HUES64 (cell line): ENCODE measurements around the gene ARF1.

Source experiments
- H3K27ac ChIP-seq: 2 replicates; pipeline ENCODE4 v1.7.0; 2013; ENCODE audit warnings: low read depth, low read length, inconsistent platforms
- H3K27me3 ChIP-seq: 2 replicates; pipeline ENCODE4 v1.6.1; 2013; ENCODE audit warnings: mild to moderate bottlenecking, low read length; ENCODE audit not compliant: insufficient read depth
- H3K36me3 ChIP-seq: 2 replicates; pipeline ENCODE4 v1.6.1; 2013; ENCODE audit warnings: mild to moderate bottlenecking, low read length; ENCODE audit not compliant: insufficient read depth
- H3K4me1 ChIP-seq: 2 replicates; pipeline ENCODE4 v1.6.1; 2013; ENCODE audit warnings: mild to moderate bottlenecking, low read length, moderate library complexity; ENCODE audit not compliant: insufficient read depth
- H3K4me3 ChIP-seq: 2 replicates; pipeline ENCODE4 v1.5.1; 2013; ENCODE audit warnings: mild to moderate bottlenecking, low read length, moderate library complexity
- H3K9ac ChIP-seq: 2 replicates; pipeline ENCODE4 v1.6.1; 2013; ENCODE audit warnings: mild to moderate bottlenecking, low read depth, low read length
- H3K9me3 ChIP-seq: 2 replicates; pipeline ENCODE4 v1.6.1; 2013; ENCODE audit warnings: low read depth, low read length; ENCODE audit not compliant: insufficient read depth
- WGBS: fragments of 150-250, 120-280 bp; methylation state at CpG from one replicate; pipeline ENCODE4 v1.1.7; 2013; ENCODE audit warnings: missing lambda C conversion rate; 5-methylcytosine and 5-hydroxymethylcytosine counted together

The ARF1 gene

GRCh38 chr1:228064741-228065542, 17.6 kb upstream of the ARF1 start:
- Histone ChIP-seq H3K4me3 (no peak overlapping the region), H3K9ac (no peak overlapping the region), H3K9me3 (no peaks in the 10 kb centered on the region), H3K4me1 (no peaks in the 10 kb centered on the region), H3K27me3 (peaks cover 96% of the 10 kb centered on the region), H3K36me3 (no peaks in the 10 kb centered on the region), H3K27ac (no peak overlapping the region)
- 74% methylated on average over 15 of the region's 15 CpGs for WGBS

DNA sequence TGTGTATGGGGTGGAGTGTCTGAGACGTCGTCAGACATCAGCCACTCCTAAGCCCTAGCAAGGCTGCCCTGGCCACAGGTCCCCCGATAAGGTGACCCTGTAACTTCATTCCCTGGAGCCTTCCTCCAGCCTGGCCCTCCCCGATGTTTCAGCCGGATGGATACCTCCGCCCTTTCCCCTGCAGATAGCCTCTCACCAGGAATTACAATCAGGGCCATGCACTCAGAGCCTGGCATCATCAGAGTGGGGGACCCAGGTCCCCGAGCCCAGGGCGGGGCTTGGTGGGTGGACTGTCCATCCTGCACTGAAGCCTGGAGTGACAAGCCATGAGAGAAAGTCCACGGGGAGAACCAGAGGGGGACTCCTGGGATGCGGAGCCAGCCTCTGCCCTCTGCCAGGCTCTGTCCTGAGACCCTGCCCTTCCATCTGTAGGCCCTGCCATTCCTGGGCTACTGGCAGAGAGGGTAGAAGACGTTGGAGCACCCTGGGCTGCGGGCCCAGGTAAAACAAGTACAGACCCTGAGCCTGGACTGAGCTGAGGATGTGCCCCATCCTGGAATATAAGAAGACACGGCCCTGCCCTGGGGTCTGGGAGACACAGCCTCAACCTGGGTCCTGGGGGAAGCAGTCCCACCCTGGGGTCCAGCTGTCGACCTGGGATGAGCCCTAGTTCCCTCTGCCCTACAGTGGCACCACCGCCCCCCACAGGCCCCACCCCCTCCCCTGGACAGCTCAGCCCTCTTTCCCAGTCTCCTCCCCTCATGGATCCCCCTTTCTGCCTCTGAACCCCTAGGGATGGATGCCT, 16.8 kb upstream of the ARF1 start:
- Histone ChIP-seq H3K27ac (no peak overlapping the region), H3K4me3 (no peak overlapping the region), H3K9ac (no peak overlapping the region), H3K4me1 (no peaks in the 10 kb centered on the region), H3K9me3 (no peaks in the 10 kb centered on the region), H3K36me3 (no peaks in the 10 kb centered on the region), H3K27me3 (peaks cover 96% of the 10 kb centered on the region)
- 85% methylated on average over 15 of the region's 15 CpGs for WGBS

- Histone ChIP-seq H3K9me3 (no peaks in the 10 kb centered on the region), H3K4me1 (no peaks in the 10 kb centered on the region), H3K27ac (no peak overlapping the region), H3K36me3 (no peaks in the 10 kb centered on the region), H3K4me3 (no peak overlapping the region), H3K9ac (no peak overlapping the region), H3K27me3 (peaks cover 96% of the 10 kb centered on the region)
- 61% methylated on average over 4 of the region's 4 CpGs for WGBS
Observed at GRCh38 chr1:228066416-228066815, 16.1 kb upstream of the ARF1 start.

DNA sequence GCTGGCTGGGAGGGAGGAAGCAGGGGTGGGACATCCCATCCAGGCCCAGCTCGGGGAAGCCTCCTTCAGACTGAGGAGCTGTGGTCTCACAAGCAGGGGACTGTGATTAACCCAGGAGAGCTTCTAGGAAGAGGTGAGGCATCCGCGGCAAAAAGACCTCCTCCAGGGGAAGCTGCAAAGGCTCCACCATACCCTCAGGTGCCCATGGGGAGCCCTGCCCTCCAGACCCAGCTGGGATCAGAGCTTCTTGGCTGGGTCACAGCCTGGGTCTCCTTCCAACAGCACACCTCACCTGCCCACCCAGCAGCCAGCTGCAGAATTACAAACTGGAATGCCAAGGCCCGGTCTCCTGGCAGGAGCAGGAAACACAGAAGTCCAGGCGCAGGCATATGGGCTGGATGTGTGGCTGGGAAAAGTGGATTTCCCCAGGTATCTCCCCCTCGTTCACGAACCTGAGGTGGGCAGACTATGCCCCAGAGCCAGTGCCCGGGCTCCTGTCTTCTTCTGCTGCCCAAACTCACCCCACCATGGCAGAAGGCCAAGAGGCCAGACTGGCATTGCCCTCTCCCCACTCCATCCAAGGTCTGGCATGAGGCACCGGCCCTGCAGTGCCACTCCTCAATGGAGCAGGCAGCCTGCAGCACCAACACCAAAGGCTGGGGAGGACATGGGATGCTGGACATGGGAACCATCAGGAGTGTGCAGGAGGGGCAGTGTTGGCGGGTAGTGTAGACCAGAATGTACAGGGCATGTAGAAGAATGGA, 15.4 kb upstream of the ARF1 start:
- Histone ChIP-seq H3K9ac (no peak overlapping the region), H3K4me1 (no peaks in the 10 kb centered on the region), H3K27ac (no peak overlapping the region), H3K9me3 (no peaks in the 10 kb centered on the region), H3K4me3 (no peak overlapping the region), H3K27me3 (peaks cover 96% of the 10 kb centered on the region), H3K36me3 (no peaks in the 10 kb centered on the region)
- 72% methylated on average over 10 of the region's 10 CpGs for WGBS

DNA sequence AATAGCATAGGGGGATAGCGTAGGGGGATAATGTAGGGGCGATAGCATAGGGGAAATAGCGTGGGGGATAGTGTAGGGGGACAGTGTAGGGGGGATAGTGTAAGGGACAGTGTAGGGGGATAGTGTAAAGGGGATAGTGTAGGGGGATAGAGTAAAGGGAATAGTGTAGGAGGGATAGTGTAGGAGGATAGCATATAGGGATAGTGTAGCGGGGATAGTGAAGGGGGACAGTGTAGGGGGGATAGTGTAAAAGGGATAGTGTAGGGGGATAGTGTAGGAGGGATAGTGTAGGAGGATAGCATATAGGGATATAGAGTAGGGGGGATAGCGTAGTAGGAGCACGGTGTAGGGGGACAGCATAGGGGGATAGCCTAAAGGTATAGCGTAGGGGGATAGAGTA, 14.1 kb upstream of the ARF1 start:
- peaks cover 96% of the 10 kb centered on the region for H3K27me3 ChIP-seq
- no peak overlapping the region for H3K27ac ChIP-seq
- no peak overlapping the region for H3K4me3 ChIP-seq
- no peaks in the 10 kb centered on the region for H3K9me3 ChIP-seq
- H3K4me1 ChIP-seq, result no peaks in the 10 kb centered on the region
- H3K9ac ChIP-seq, result no peak overlapping the region
- H3K36me3 ChIP-seq, result no peaks in the 10 kb centered on the region
- WGBS, result 77% methylated on average over 7 of the region's 7 CpGs

GRCh38 chr1:228070173-228070572, 12.3 kb upstream of the ARF1 start:
- Histone ChIP-seq H3K27ac (no peak overlapping the region), H3K4me3 (no peak overlapping the region), H3K9ac (no peak overlapping the region), H3K9me3 (no peaks in the 10 kb centered on the region), H3K36me3 (no peaks in the 10 kb centered on the region), H3K4me1 (no peaks in the 10 kb centered on the region), H3K27me3 (peaks cover 98% of the 10 kb centered on the region)
- 56% methylated on average over 2 of the region's 2 CpGs for WGBS

GRCh38 chr1:228070851-228071250, 11.7 kb upstream of the ARF1 start:
- Histone ChIP-seq H3K27ac (no peak overlapping the region), H3K4me1 (no peaks in the 10 kb centered on the region), H3K4me3 (no peak overlapping the region), H3K9me3 (no peaks in the 10 kb centered on the region), H3K36me3 (no peaks in the 10 kb centered on the region), H3K9ac (no peak overlapping the region), H3K27me3 (peaks cover 98% of the 10 kb centered on the region)
- WGBS, result 66% methylated on average over 3 of the region's 3 CpGs

DNA sequence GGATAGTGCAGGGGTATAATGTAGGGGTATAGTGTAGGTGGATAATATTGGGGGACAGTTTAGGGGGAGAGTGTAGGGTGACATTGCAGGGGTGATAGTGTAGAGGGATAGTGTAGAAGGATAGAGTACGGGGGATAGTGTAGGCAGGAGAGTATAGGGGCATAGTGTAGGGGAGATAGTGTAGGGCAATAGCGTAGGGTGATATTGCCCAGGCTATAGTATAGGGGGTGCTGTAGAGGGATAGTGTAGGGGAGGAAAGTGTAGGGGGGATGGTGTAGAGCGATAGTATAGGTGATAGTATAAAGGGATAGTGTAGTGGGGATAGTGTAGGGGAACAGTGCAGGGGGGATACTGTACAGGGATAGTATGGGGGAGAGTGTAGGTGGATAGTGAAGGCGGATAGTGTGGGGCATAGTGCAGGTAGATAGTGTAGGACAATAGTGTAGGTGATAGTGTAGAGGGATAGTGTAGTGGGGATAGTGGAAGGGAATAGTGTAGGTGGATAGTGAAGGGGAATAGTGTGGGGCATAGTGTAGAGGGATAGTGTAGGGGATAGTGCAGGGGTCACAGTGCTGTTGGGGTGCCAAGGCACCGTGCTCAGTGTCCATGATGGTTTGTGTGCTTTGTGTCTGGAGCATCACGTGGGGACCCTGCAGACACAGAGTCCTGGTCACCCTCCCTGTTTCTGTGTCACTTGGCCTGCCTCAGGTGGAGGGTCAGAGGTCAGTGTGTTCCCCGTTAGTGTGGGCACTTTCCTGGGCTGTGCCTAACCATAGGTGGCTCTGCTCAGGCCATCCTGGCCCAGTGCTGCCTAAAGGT, 10.5 kb upstream of the ARF1 start:
- Histone ChIP-seq H3K27me3 (peaks cover 99% of the 10 kb centered on the region), H3K36me3 (no peaks in the 10 kb centered on the region), H3K9me3 (no peaks in the 10 kb centered on the region), H3K4me3 (no peak overlapping the region), H3K9ac (no peak overlapping the region), H3K27ac (no peak overlapping the region), H3K4me1 (no peaks in the 10 kb centered on the region)
- 76% methylated on average over 7 of the region's 7 CpGs for WGBS

DNA sequence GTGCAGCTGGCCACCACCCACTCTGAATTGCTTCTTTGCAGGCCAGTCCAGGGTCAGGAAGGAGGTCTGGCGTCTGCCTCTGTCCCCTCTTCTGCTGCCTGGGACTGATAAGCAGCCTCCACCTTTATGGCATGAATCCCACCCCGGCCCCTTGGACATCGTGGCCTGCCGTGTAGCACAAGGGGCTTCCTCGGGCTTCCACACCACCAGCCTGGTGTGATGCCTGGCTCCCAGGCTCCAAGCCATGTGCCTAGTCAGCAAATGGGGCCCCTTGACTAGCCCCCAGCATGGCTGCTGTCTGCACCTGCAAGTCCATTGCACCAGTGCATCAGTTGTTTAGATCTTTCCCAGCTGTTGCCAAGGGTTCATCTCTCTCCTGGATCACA, 9.9 kb upstream of the ARF1 start:
- H3K27ac ChIP-seq, result no peak overlapping the region
- no peak overlapping the region for H3K4me3 ChIP-seq
- no peaks in the 10 kb centered on the region for H3K36me3 ChIP-seq
- H3K9me3 ChIP-seq, result no peaks in the 10 kb centered on the region
- 84% methylated on average over 5 of the region's 5 CpGs for WGBS
- H3K4me1 ChIP-seq, result no peaks in the 10 kb centered on the region
- H3K27me3 ChIP-seq, result peaks cover 99% of the 10 kb centered on the region
- H3K9ac ChIP-seq, result no peak overlapping the region

DNA sequence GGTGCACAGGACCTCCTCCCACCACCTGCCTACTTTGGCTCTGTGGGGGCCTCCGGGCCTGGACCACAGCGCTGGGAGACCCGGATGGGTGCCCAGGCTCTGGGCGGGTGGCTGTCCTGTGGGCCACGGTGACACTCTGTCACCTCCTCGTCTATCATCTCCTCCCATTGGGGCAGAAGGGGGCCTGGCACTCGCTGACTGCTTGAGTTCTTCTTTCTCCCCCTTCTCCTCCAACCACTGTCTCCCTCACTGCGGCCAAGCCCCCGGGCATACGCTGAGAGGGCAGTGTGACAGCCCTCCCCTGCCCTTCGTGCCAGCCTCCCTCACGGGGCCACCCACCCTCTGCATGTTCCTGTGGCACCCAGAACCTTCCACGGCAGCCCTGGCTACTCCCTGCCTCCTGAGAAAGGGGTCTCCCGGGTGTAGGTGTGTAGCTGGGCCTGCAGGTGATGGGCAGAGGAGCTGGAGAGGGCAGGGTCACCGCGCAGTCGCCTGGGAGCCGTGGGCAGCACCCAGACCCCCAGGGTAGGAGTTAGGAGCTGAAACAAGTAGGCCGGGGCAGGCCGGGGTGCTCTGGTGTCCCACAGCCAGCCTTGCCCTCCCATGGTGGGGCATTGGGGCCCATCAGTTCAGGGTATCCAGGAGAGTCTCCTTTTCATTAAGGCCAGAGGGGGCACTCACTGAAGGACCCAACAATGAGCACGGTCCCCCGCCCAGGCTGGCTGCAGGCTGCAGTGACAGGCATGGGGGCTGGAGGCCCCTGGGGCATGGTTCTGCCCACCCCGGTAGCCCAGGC, 9.2 kb upstream of the ARF1 start:
- Histone ChIP-seq H3K27me3 (peaks cover 98% of the 10 kb centered on the region), H3K27ac (no peak overlapping the region), H3K9ac (no peak overlapping the region), H3K4me1 (no peaks in the 10 kb centered on the region), H3K4me3 (no peak overlapping the region), H3K9me3 (no peaks in the 10 kb centered on the region), H3K36me3 (no peaks in the 10 kb centered on the region)
- 85% methylated on average over 23 of the region's 23 CpGs for WGBS
